Left ventricle myocardium inferior (tissue), 1 donor: Measurements from ENCODE around the gene KCTD17. TPM values are rescaled to one million over a fixed set of nuclear protein-coding genes. Genes with fewer than 3 reads are reported as not detected.

Experiments used
- DNase-seq: peaks from one replicate; pipeline ENCODE4 v3.0.0-alpha.2; 2020
- H3K27ac ChIP-seq: fragments of 200-600 bp; replicated peaks from 2 replicates; pipeline ENCODE4 v1.8.0; 2021
- H3K27me3 ChIP-seq: fragments of 200-600 bp; 2 replicates; pipeline ENCODE4 v1.8.0; 2021; ENCODE audit warnings: low read depth
- H3K36me3 ChIP-seq: fragments of 200-600 bp; 2 replicates; pipeline ENCODE4 v1.8.0; 2021
- H3K4me1 ChIP-seq: fragments of 200-600 bp; 2 replicates; pipeline ENCODE4 v1.8.0; 2021
- H3K4me3 ChIP-seq: fragments of 200-600 bp; 2 replicates; pipeline ENCODE4 v1.8.0; 2021; ENCODE audit warnings: mild to moderate bottlenecking, moderate library complexity
- H3K9me3 ChIP-seq: fragments of 200-600 bp; replicated peaks from 2 replicates; pipeline ENCODE4 v1.8.0; 2021
- CTCF ChIP-seq: fragments of 200-600 bp; IDR thresholded peaks from 2 replicates; pipeline ENCODE4 v1.8.0; 2021; ENCODE audit warnings: antibody characterized with exemption, mild to moderate bottlenecking, borderline replicate concordance
- intact Hi-C: fragments of 100-400 bp; cut with micrococcal nuclease; formaldehyde crosslinking; loops from one replicate; pipeline ENCODE4 v1.11.0; 2022
- total RNA-seq: library from RNA; stranded (reverse); fragmentation: NEBNext Ultra II Directional; extraction: Animal tissue kit (Norgen Biotek cat#: 25700); gene quantifications from one replicate; pipeline ENCODE4 v1.2.1, GENCODE V29; 2021
- donor health status: DM: no; HTN: yes; CAD: no; lungs with severe emphysema.

The KCTD17 gene
- total RNA-seq, 1 donor from 2014 or later: 14.3 TPM

- H3K27ac ChIP-seq: peak overlapping the region; percentile 27
- no peak for TF ChIP-seq CTCF
- H3K9me3 ChIP-seq: no peaks in the 10 kb centered on the region
- H3K4me3 ChIP-seq: peak overlapping the region; percentile 98
- DNase-seq: no peak
- H3K27me3 ChIP-seq: no peaks in the 10 kb centered on the region
- peaks cover 21% of the 10 kb centered on the region for H3K36me3 ChIP-seq
- intact Hi-C loops: no loop called here
- peaks cover 94% of the 10 kb centered on the region for H3K4me1 ChIP-seq
Measured at GRCh38 chr22:37021041-37021440, 30.5 kb upstream of the KCTD17 start.

GRCh38 chr22:37021710-37022482 is 29.6 kb upstream of the KCTD17 start:
- Histone ChIP-seq H3K4me3 (no peak overlapping the region), H3K4me1 (peaks cover 94% of the 10 kb centered on the region), H3K9me3 (no peaks in the 10 kb centered on the region), H3K27me3 (no peaks in the 10 kb centered on the region), H3K36me3 (peaks cover 22% of the 10 kb centered on the region), H3K27ac (peak overlapping the region; percentile 59)
- peak; percentile 81 for TF ChIP-seq CTCF
- peak; percentile 32 for DNase-seq
- intact Hi-C loops: no loop called here

- TF ChIP-seq CTCF: no peak
- H3K27ac ChIP-seq: peak overlapping the region; percentile 59
- DNase-seq: no peak
- intact Hi-C loops: no loop called here
- no peaks in the 10 kb centered on the region for H3K27me3 ChIP-seq
- H3K36me3 ChIP-seq: peaks cover 30% of the 10 kb centered on the region
- H3K4me1 ChIP-seq: peaks cover 88% of the 10 kb centered on the region
- no peak overlapping the region for H3K4me3 ChIP-seq
- H3K9me3 ChIP-seq: no peaks in the 10 kb centered on the region
Measured at GRCh38 chr22:37022483-37023337, 28.8 kb upstream of the KCTD17 start.

- peaks cover 34% of the 10 kb centered on the region for H3K36me3 ChIP-seq
- no peak for TF ChIP-seq CTCF
- H3K9me3 ChIP-seq: no peaks in the 10 kb centered on the region
- DNase-seq: no peak
- H3K27ac ChIP-seq: no peak overlapping the region
- H3K4me1 ChIP-seq: peaks cover 77% of the 10 kb centered on the region
- no peak overlapping the region for H3K4me3 ChIP-seq
- intact Hi-C loops: no loop called here
- H3K27me3 ChIP-seq: no peaks in the 10 kb centered on the region
Measured at GRCh38 chr22:37023743-37024338, 27.7 kb upstream of the KCTD17 start.

- DNase-seq: no peak
- Histone ChIP-seq H3K36me3 (peaks cover 41% of the 10 kb centered on the region), H3K27me3 (no peaks in the 10 kb centered on the region), H3K27ac (no peak overlapping the region), H3K9me3 (no peaks in the 10 kb centered on the region), H3K4me3 (no peak overlapping the region), H3K4me1 (peaks cover 74% of the 10 kb centered on the region)
- intact Hi-C loops: no loop called here
- TF ChIP-seq CTCF: no peak
Measured at GRCh38 chr22:37024339-37025157, 27.0 kb upstream of the KCTD17 start.
